ENCODE measurements around the gene EVA1A. TPM values are rescaled to one million over a fixed set of nuclear protein-coding genes. Genes with fewer than 3 reads are reported as not detected.

The EVA1A gene
- total and polyA plus RNA-seq, 3 donors from 2014 or later, result 5.2 to 13.8 (median 10.3) TPM

DNA sequence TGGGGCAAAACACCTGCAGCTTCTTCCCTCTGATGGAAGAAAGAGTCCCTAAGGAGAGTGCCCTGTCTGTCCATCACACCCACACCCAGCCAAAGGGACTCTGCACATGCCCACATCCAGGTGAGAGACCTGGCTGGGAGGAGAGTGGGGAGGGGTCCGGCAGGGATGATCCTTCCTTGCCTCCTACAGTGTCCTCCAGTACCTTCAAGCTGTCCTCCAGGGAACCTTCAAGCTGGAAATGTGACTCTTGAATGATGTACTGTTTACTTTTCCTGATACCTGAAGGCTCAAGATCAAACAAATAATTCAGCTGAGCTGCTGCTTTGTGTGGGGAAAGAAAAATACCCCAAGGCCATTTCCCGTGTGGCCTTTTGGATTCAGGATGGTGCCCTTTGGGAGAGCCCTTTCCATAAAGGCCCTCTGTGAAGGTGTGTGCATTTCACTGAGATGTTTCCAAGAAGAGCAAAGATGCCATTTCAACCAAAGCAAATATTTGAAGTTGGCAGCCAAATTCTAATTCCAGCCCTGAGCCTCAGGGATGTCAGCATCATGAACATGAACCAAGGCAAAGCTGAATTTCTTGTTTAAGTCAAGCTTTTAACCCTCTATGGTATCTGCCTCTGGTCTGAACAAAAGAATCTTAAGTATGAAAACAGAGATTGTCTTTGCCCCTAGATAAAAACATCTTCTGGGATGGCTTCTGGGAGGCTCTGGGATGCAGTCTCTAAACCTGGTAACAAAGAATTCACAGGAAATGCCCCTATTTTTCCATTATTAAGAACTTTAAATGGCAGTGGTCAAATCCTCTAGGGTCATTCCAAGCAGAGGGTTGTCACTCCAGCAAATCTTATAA is 11.1 kb downstream of the EVA1A start:
- Histone ChIP-seq H3K36me3 (ENCODE audit: low read depth, missing control alignments) (no peaks in the 10 kb centered on the region), H3K4me1 (no peaks in the 10 kb centered on the region), H3K27ac (no peak overlapping the region), H3K9me3 (no peaks in the 10 kb centered on the region), H3K27me3 (no peaks in the 10 kb centered on the region), H3K4me3 (no peak overlapping the region)
- no peak for DNase-seq
- TF ChIP-seq POLR2A (IDR thresholded peaks at IDR 0.05), result no peak
- TF ChIP-seq, protein P1, sequence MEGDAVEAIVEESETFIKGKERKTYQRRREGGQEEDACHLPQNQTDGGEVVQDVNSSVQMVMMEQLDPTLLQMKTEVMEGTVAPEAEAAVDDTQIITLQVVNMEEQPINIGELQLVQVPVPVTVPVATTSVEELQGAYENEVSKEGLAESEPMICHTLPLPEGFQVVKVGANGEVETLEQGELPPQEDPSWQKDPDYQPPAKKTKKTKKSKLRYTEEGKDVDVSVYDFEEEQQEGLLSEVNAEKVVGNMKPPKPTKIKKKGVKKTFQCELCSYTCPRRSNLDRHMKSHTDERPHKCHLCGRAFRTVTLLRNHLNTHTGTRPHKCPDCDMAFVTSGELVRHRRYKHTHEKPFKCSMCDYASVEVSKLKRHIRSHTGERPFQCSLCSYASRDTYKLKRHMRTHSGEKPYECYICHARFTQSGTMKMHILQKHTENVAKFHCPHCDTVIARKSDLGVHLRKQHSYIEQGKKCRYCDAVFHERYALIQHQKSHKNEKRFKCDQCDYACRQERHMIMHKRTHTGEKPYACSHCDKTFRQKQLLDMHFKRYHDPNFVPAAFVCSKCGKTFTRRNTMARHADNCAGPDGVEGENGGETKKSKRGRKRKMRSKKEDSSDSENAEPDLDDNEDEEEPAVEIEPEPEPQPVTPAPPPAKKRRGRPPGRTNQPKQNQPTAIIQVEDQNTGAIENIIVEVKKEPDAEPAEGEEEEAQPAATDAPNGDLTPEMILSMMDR (IDR thresholded peaks at IDR 0.05), result no peak
- WGBS, 2 donors, result 88 to 89% methylated on average over 2 of the region's 2 CpGs
- intact Hi-C loops (cut with DNase I; ENCODE audit: low total_unique reads), result no loop called here

DNA sequence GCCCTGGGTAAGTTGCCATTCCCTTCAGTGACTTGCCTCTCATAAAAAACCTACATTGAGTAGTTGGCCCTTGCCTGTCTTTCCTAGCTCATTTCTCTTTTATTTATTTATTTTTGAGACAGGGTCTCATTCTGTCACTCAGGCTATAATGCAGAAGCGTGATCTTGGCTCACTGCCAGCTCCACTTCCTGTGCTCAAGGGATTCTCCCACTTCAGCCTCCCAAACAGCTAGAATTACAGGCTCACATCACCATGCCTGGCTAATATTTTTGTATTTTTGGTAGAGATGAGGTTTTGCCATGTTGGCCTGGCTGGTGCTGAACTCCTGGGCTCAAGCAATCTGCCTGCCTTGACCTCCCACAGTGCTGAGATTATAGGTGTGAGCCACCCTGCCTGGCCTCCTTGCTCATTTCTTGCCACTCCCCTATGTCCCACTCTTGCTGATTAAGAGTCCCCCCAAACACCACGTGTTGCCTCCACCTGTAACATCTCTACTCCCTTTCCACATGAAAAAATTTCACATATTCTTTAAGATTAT is 12.6 kb downstream of the EVA1A start:
- Histone ChIP-seq H3K9me3 (no peaks in the 10 kb centered on the region), H3K27me3 (no peaks in the 10 kb centered on the region), H3K27ac (no peak overlapping the region), H3K4me3 (no peak overlapping the region), H3K36me3 (ENCODE audit: low read depth, missing control alignments) (no peaks in the 10 kb centered on the region), H3K4me1 (no peaks in the 10 kb centered on the region)
- intact Hi-C loops (cut with DNase I; ENCODE audit: low total_unique reads), result no loop called here
- no peak for TF ChIP-seq POLR2A (IDR thresholded peaks at IDR 0.05)
- TF ChIP-seq, protein P1 (IDR thresholded peaks at IDR 0.05), result no peak
- 48 to 51% methylated on average over 2 of the region's 2 CpGs for WGBS, 2 donors
- no peak for DNase-seq

DNA sequence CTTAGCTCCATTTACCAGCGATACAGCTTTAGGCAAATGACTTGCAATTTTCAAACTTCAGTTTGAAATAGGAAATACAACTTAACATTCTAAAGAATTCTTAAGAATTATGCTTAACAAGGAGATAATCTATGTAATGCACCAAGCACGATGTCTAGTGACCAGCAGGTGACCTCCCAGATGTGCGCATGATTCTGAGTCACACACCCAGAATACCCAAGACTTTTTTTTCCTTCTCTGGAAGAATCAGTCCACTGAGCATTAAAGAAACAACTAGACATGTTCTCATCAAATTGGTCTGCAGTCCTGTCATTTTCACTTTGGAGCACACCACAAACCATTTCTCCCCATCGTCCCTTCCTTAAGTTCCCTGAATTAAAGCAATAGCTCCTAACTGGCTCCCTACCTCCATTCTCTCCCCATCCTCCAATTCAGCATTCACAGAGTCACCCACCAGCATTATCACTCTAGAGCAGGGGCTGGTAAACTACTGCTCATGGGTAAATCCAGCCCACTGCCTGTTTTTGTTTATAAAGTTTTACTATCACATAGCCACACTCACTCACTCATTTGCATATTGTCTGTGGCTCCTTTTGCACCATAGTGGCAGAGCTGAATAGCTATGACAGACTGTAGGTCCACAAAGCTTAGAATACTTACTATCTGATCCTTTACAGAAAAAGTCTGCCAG is 13.2 kb downstream of the EVA1A start:
- intact Hi-C loops (cut with DNase I; ENCODE audit: low total_unique reads), result no loop called here
- WGBS, 2 donors, result 87 to 88% methylated on average over 4 of the region's 4 CpGs
- no peak for DNase-seq
- no peak for TF ChIP-seq POLR2A (IDR thresholded peaks at IDR 0.05)
- TF ChIP-seq, protein P1 (IDR thresholded peaks at IDR 0.05), result no peak
- Histone ChIP-seq H3K4me1 (no peaks in the 10 kb centered on the region), H3K36me3 (ENCODE audit: low read depth, missing control alignments) (no peaks in the 10 kb centered on the region), H3K9me3 (no peaks in the 10 kb centered on the region), H3K4me3 (no peak overlapping the region), H3K27me3 (no peaks in the 10 kb centered on the region), H3K27ac (no peak overlapping the region)

DNA sequence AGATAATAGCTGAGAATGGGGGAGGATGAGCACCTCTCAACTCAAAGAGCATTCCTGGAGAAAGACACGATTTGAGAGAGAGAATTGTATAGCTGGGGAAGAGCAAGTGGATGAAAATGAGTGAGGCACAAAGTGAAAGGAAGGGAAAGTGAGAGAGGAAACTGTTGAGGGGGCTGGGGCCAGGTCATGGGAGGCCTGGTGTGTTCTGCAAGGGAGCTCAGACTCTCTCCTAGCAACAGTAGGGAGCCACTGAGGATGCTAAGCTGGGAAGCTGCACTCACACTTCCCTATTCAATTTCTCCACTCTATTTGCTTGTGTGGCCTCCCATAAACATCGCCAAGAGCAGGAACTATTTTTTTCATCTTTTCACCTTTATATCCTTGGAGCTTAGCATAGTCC is 14.8 kb downstream of the EVA1A start:
- H3K4me3 ChIP-seq, result no peak overlapping the region
- H3K9me3 ChIP-seq, result no peaks in the 10 kb centered on the region
- H3K36me3 ChIP-seq (ENCODE audit: low read depth, missing control alignments), result no peaks in the 10 kb centered on the region
- intact Hi-C loops (cut with DNase I; ENCODE audit: low total_unique reads), result no loop called here
- H3K27ac ChIP-seq, result no peak overlapping the region
- TF ChIP-seq, protein P1 (IDR thresholded peaks at IDR 0.05), result no peak
- TF ChIP-seq POLR2A (IDR thresholded peaks at IDR 0.05), result no peak
- WGBS, 2 donors, result 65 to 70% methylated on average over 2 of the region's 2 CpGs
- H3K27me3 ChIP-seq, result no peaks in the 10 kb centered on the region
- H3K4me1 ChIP-seq, result no peaks in the 10 kb centered on the region
- DNase-seq, result no peak

Measured in testis (tissue), 3 donors.